ENCODE measurements around the gene CLP1.

Gene CLP1

DNA sequence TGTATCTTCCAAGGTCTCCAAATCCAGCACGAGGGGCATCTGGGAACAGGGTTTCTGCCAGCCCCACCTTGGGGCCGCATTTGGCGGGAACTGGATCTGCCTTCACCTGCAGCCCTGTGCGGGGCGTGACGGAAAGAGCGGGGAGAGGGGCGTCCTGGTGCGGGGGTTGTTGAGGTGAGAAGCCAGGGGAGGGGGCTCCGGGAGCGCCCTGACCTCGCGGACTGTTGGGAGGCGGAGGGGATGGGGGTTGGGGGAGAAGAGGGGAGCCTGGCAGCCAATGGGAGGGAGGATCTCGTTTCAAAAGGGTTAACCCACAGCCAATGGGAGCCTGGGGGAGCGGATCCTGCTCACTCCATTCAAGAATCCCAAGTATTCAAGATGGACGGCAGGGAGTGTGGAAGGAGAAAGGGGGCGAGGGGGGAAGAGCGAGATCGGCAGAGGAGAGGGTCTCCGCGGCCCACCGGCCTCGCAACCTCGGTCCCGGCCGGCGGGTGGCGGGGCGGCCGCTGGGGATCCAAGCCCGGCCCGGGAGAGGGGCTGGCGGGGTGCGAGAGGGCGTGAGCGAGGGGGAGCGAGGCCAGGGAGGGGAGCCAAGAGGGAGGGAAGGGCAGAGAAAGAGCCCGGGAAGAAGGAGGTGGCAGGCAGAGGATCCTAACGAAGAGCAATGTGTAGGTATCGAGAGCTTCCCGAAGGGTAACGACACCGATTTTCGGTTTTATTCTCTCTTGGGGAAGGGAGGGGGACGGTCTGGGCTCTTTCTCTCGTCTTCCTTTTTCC, 19.4 kb upstream of the CLP1 start:
- Histone ChIP-seq H3K36me3 (replicated peaks) (no peaks in the 10 kb centered on the region), H3K4me3 (ENCODE audit: low read depth, low read length) (peak overlapping the region; percentile 92), H3K27ac (peak overlapping the region; percentile 50), H3K27me3 (replicated peaks) (no peaks in the 10 kb centered on the region)
- in situ Hi-C loops (cut with HindIII; ENCODE audit: low pct_ligation_motif_present, low sequenced_read_pairs): no loop called here
- TF ChIP-seq, protein P1, sequence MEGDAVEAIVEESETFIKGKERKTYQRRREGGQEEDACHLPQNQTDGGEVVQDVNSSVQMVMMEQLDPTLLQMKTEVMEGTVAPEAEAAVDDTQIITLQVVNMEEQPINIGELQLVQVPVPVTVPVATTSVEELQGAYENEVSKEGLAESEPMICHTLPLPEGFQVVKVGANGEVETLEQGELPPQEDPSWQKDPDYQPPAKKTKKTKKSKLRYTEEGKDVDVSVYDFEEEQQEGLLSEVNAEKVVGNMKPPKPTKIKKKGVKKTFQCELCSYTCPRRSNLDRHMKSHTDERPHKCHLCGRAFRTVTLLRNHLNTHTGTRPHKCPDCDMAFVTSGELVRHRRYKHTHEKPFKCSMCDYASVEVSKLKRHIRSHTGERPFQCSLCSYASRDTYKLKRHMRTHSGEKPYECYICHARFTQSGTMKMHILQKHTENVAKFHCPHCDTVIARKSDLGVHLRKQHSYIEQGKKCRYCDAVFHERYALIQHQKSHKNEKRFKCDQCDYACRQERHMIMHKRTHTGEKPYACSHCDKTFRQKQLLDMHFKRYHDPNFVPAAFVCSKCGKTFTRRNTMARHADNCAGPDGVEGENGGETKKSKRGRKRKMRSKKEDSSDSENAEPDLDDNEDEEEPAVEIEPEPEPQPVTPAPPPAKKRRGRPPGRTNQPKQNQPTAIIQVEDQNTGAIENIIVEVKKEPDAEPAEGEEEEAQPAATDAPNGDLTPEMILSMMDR (IDR thresholded peaks at IDR 0.05; ENCODE audit: low read depth, low read length, missing control alignments): no peak
- peak; percentile 86 for DNase-seq

DNA sequence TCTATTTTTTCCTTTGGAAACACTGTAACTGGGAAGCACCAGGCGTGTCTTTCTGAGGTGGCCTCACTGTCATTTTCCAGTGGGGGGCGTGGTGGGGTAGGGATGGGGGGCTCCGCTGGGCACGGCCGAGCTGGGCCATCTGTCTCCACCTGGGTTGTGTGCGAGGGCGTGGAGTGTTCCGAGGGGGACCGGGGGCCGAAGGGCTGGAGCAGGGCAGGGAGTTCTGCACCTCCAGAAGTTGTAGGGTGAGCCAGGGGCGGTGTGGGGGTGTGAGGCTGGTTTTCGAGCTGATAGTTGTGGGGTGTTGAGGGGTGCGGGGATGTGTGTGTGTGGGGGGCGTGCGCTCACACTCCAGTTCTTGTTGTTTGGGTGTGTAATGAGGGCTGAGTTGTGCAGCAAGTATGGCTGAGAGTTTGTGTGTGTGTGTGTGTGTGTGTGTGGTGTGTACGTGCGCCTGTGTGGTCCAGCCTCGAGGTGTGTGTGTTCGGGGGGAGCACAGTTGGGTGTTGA, 18.7 kb upstream of the CLP1 start:
- TF ChIP-seq, protein P1 (IDR thresholded peaks at IDR 0.05; ENCODE audit: low read depth, low read length, missing control alignments): peak; percentile 1
- no peaks in the 10 kb centered on the region for H3K36me3 ChIP-seq (replicated peaks)
- DNase-seq: peak; percentile 22
- in situ Hi-C loops (cut with HindIII; ENCODE audit: low pct_ligation_motif_present, low sequenced_read_pairs): no loop called here
- no peak overlapping the region for H3K27ac ChIP-seq
- no peaks in the 10 kb centered on the region for H3K27me3 ChIP-seq (replicated peaks)
- peak overlapping the region; percentile 92 for H3K4me3 ChIP-seq (ENCODE audit: low read depth, low read length)

DNA sequence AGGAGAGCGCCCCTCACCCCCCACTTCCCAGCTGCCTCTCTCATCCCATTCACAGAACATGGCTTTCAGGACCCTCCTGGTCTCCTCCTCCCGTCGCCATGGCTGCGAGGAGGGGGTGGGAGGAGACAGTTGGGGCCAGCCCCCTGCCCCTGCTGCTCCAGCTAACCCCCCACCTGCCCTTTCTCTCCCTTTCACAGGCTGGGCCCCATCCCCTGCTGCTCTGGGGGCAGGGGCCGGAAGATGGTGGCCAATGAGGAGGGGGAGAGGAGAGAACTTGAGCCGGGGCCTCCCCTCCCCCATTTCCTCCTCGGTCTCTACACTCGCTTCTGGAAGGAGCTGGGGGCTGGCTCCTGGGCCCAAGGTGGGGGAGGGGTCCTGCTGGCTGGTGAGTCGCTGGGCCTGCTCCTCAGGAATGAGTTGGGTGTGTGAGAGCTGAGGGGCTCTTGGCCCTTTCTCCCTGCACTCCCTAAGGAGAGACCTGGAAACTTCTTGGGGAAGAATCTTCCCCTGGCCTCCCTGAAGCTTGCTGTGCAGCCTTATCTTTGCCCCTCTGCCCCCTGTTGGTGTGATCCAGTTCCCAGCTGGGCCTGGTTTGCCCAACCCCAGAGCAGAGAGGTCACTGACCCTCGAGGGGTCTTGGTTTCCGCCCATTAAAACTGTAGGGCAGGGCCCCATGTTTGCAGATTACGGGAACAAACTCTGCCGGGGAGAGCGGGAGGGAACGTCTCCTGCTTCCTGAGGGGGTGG, 18.1 kb upstream of the CLP1 start:
- in situ Hi-C loops (cut with HindIII; ENCODE audit: low pct_ligation_motif_present, low sequenced_read_pairs): loop anchor here (10.0 kb wide), 1 partner anchor 75 kb away; the partner anchor contains the start of gene UBE2L6
- no peak for DNase-seq
- no peaks in the 10 kb centered on the region for H3K36me3 ChIP-seq (replicated peaks)
- TF ChIP-seq, protein P1 (IDR thresholded peaks at IDR 0.05; ENCODE audit: low read depth, low read length, missing control alignments): peak; percentile 34
- peak overlapping the region; percentile 92 for H3K4me3 ChIP-seq (ENCODE audit: low read depth, low read length)
- no peaks in the 10 kb centered on the region for H3K27me3 ChIP-seq (replicated peaks)
- peak overlapping the region; percentile 24 for H3K27ac ChIP-seq

- Histone ChIP-seq H3K27me3 (replicated peaks) (no peaks in the 10 kb centered on the region), H3K4me3 (ENCODE audit: low read depth, low read length) (peak overlapping the region; percentile 92), H3K36me3 (replicated peaks) (no peaks in the 10 kb centered on the region), H3K27ac (no peak overlapping the region)
- in situ Hi-C loops (cut with HindIII; ENCODE audit: low pct_ligation_motif_present, low sequenced_read_pairs): loop anchor here (10.0 kb wide), 1 partner anchor 75 kb away; the partner anchor contains the start of gene UBE2L6
- TF ChIP-seq, protein P1 (IDR thresholded peaks at IDR 0.05; ENCODE audit: low read depth, low read length, missing control alignments): no peak
- DNase-seq: no peak
Observed at GRCh38 chr11:57640068-57640800, 17.3 kb upstream of the CLP1 start.

DNA sequence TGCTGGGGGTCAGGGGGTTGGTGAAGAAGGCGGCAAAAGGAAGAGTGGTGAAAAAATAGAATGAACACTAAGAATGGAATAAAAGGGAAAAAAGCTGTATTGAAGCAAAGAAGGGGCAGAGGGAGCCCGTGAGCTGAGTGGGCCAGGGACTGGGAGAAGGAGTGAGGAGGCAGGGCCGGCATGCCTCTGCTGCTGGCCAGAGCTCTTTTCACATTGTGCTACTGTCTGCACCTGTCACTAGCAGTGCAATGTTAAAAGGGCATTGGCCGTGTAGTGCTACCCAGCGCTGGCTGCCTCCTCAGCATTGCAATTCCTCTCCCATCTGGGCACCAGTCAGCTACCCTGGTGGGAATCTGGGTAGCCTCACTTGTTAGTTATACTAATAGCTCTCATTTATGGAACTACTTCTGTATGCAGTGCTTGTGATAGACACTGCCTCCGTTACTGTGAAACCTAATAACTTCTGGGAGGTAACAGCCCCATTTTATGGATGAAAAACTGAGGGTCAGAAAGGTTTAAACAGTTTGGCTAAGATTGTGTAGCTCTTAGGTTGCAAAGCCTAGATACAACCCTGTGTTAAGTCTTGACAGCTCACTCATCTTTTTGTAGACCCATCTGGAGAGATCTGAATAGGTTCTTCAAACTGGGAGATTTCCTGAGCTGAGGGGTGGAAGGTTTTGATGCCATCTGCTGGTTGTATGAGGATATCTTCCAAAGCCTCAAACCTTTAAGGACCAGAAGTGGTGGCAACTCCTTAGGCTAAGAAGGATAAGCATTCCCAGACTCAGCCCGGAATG, 16.4 kb upstream of the CLP1 start:
- H3K27ac ChIP-seq: no peak overlapping the region
- H3K27me3 ChIP-seq (replicated peaks): peaks cover under 1% of the 10 kb centered on the region
- peak; percentile 36 for DNase-seq
- TF ChIP-seq, protein P1 (IDR thresholded peaks at IDR 0.05; ENCODE audit: low read depth, low read length, missing control alignments): peak; percentile 73
- H3K36me3 ChIP-seq (replicated peaks): no peaks in the 10 kb centered on the region
- H3K4me3 ChIP-seq (ENCODE audit: low read depth, low read length): no peak overlapping the region
- in situ Hi-C loops (cut with HindIII; ENCODE audit: low pct_ligation_motif_present, low sequenced_read_pairs): loop anchor here (10.0 kb wide), 1 partner anchor 76 kb away; the partner anchor contains the start of gene UBE2L6
